NCI-H82 treated with DMSO at 0.1 percent for 48 hours (cell line): ENCODE results near the gene CEP89.
"Not testable (repeated sequence)": the region's sequence is repeated elsewhere in the genome, so short reads cannot be mapped to it uniquely, and the experiment has no call there.

Source experiments
- DNase-seq: peaks from one replicate; lab custom pipeline; 2025; ENCODE audit not compliant: unreplicated experiment; lab: John Stamatoyannopoulos, UW

CEP89 gene

DNA sequence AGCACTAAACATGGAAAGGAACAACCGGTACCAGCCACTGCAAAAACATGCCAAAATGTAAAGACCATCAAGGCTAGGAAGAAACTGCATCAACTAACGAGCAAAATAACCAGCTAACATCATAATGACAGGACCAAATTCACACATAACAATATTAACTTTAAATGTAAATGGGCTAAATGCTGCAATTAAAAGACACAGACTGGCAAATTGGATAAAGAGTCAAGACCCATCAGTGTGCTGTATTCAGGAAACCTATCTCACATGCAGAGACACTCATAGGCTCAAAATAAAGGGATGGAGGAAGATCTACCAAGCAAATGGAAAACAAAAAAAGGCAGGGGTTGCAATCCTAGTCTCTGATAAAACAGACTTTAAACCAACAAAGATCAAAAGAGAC is 123.7 kb downstream of the CEP89 start:
- not testable (repeated sequence) for DNase-seq

DNA sequence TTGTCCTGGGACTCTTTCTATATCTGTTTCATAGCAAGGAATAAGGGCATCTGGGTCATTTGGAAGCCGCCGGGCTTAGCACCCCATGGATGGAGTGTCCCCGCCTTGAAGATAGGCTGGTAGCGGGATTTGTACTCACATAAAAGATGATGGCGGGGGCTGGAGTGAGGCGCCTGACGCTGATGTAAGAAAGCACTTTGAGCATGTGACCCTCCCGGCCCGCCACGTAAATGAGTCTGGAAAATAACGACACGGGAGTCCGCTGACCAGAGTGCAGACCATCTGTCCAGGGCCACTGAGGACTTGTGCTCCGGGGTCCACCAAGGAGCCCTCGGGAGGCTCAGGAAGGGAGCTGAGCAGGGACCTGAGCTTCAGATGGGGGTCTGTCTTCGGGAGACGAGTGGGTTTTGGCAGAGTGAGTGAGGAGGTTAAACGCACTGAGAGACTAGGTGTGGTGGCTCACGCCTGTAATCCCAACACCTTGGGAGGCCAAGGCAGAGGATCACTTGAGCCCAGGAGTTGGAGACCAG is 128.0 kb downstream of the CEP89 start:
- DNase-seq = no peak

DNA sequence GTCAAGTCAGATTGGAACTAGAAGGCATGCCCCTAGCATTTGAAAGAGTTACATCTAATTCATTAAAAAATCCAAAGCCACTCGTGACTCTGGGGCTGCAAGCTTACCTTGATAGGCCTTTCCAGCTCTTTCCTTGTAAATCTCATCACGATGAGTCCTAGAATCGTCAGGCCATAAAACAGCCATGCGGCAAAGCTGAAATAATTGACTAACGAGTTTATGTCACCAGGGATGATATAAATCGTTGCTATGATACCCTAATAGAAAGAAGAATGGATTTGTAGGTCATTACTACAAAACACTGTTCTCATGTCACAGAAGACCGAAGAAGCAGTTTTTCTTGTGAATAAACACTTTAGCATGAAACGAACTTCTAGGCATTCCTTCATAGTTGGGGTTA is 129.7 kb downstream of the CEP89 start:
- DNase-seq = no peak

DNA sequence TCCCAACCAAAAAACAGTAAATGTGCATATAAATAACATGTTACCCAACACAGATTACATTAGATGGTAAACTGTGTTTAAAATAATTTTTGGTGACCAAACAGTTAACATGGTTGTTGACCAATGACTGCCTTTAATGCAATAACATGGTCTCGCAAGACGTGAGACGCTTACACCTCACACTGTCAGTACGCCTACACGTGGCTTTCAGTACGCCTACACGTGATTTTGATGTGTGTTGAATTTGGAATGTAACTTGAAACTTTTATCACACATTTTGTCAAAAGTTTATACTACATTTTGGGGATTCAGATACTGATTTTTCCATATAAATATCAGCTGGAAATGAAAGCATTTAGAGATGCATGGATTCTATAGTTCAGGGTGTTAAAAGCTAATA is 134.2 kb downstream of the CEP89 start:
- no peak for DNase-seq

DNA sequence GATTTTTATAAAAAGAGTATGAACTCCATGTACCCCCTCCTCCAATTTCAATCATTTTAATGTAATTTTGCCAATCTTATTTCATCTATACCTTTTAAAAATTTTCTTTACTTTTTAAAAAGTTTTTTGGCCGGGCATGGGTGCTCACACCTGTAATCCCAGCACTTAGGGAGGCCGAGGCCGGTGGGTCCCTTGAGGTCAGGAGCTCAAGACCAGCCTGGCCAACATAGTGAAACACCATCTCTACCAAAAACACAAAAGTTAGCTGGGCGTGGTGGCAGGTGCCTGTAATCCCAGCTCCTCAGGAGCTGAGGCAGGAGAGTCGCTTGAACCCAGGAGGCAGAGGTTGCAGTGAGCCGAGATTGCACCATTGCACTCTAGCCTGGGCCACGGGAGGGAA is 138.4 kb downstream of the CEP89 start:
- DNase-seq = not testable (repeated sequence)

DNA sequence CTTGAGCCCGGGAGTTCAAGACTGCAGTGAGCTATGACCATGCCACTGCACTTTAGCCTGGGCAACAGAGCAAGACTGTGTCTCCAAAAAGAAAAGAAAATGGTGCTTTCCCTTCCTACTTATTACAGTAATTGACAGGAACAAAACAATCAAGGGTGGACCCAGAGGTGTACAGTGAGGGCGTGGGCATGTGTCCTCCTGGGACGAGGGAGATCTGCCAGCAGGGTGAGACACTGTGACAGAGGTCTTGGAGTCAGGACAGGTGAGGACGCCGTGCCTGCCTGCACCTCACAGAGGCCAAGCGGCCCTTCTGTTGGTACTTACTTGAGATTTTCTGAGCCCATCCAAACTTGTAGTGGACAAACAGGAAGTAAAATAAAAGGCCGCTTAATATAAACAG is 138.9 kb downstream of the CEP89 start:
- DNase-seq = not testable (repeated sequence)

DNA sequence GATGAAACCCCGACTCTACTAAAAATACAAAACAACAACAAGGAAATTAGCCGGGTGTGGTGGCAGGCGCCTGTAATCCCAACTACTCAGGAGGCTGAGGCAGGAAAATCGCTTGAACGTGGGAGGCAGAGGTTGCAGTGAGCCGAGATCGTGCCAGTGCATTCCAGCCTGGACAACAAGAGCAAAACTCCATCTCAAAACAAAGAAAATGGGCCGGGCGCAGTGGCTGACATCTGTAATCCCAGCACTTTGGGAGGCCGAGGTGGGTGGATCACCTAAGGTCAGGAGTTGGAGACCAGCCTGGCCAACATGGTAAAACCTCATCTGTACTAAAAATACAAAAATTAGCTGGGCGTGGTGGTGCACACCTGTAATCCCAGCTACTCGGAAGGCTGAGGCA is 139.7 kb downstream of the CEP89 start:
- DNase-seq = not testable (repeated sequence)

DNA sequence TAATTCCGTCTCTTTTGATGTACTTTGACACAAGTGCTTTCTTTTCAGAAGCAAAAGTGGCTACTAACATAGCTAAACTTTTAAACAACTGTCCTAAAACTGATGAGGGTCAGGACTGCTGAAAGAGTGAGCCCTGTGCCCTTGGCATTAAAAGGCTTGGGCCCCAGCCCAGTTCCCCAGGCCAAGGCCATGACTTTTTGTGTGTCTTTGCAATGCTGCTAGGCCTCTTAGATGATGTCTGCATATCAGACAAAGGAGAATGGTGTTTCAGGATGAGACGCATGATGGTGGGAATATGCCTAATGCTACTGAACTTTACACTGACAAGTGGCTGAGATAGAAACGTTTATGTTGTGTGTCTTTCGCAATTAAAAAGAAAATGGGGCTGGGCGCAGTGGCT is 140.1 kb downstream of the CEP89 start:
- DNase-seq = no peak

DNA sequence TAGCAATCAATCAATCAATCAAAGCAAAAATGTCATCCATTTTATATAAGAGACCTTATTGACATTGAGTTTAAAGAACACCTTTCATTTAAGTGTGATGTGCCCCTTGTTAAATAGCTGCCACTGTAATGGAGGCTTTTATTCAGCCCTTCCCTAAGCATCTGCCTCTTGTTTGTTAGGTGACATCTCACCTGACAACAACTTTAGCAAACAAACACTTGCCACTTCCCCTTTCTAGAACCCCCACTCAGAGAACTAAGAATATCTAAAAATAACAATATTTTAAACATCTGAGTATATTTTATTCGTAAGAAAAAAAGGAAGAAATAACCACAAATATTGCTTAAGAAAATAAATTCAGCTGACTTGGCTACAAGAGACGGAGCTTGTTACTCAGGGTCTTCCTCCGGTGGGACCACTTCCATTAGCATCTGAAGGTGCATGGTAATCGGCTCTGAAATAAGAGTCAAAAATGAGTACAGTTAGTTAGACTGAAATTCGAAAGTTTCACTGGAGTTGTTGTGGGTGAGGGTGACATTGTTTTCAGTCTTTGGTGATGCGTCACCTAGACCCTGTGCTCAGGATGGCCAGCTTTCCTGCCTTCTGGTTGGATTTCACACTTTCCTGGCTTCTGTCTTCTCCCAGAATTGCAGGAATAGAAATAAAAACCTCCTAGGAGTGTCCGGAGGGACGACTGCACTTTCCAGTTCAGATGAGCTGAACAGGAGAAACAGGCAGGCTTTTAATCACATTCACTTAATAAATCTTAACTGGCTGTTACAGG is 141.3 kb downstream of the CEP89 start:
- no peak for DNase-seq

DNA sequence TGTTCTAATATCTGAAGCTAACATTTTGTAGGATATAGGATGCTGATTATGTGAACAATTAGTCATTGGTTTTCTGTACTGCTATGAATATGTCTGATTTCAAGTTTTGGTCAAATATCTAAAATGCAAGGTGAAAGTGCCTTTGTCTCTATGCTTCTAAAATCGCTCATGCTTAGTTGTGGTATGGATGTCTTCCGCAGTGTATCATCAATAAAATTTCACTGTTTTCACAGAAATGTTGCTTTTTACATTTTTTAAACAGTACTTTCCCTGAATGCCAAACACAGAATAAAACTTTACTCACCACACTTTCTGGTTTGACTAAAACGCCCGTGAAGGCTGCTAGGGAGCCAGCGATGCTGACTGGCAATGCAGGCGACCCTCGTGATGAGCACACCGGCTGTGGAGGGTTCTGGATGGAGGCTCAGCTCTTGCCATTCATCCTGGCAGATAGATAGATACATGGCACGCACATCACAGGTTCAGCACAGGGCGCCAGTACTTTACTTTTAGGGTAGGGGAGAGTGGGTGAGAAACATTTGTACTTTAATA is 142.3 kb downstream of the CEP89 start:
- no peak for DNase-seq

DNA sequence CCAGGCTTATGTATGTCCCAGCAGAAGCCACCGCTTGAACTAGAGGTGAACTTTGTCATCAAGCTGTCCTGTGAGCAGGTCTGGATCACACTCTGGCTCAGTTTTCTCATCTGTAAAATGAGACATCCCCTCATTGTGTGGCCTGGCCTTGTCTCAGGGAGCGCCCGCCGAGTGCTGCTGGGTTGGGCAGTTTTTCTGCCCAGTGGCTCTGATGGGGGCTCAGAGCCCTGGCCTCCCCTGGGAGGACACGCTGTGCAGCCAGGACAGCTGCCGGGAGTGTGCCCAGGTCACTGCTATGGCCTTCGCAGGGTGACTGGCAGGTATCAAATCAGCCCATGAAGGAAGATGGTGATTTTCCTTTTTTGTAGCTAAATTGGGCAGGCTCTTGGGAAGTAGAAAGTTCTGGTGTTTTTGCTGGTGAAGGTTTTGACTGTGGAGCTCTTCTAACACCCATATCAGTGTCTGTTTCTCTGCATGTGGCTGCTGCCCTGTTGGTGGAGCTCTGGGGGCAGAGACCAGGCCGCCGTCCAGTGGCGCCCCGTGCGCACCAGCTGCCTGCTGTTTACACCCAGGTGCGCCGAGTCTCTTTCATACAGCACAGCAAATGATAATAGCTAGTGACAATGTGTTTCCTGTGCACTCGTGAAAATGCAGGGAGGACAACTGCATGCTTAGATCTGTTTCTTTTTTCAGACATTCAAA is 143.0 kb downstream of the CEP89 start:
- DNase-seq = no peak

DNA sequence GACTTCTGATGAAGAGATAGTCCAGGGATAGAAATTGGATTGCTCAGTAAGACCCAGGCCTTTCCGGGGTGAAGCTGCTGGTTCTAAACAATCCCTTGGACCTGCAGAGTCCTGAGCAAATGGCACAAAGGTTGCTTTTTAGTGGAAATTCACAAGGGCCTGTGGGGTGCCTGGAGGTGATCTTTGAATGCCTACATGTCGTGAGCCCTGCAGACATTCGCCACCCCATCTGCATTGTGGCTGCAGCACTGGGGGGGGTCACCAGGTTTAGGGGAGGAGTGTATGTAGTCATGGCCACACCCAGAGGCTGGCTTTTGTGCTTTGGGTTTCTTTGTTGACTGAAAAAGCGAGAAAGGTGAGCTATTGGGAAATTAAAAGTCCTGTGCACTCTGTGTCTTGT is 143.6 kb downstream of the CEP89 start:
- no peak for DNase-seq
